Measurements from ENCODE around the gene MTTP. TPM values are rescaled to one million over a fixed set of nuclear protein-coding genes. Genes with fewer than 3 reads are reported as not detected.

MTTP gene
- total and polyA plus RNA-seq, 2 experiments from 2014 or later, result 0.08 to 0.14 TPM

DNA sequence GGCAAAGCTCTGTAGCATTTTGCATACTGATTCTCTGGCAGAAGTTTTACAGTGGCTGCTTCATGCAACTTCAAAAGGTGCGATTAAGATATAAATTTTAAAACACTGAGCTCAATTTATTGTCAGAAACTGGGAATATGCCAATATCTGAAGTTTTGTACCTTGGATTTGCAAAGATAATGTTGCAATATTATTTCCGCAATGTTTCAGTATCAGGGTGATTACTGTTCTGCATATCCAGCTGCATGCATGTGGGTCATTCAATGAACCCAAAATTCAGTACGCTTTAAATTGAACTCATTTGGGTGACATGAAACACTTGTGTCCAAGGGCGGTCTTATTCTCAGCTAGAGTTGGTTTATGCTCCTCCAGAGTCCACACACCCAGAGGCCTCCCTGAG, 37.0 kb upstream of the MTTP start (continued):
- TF ChIP-seq, protein P1, sequence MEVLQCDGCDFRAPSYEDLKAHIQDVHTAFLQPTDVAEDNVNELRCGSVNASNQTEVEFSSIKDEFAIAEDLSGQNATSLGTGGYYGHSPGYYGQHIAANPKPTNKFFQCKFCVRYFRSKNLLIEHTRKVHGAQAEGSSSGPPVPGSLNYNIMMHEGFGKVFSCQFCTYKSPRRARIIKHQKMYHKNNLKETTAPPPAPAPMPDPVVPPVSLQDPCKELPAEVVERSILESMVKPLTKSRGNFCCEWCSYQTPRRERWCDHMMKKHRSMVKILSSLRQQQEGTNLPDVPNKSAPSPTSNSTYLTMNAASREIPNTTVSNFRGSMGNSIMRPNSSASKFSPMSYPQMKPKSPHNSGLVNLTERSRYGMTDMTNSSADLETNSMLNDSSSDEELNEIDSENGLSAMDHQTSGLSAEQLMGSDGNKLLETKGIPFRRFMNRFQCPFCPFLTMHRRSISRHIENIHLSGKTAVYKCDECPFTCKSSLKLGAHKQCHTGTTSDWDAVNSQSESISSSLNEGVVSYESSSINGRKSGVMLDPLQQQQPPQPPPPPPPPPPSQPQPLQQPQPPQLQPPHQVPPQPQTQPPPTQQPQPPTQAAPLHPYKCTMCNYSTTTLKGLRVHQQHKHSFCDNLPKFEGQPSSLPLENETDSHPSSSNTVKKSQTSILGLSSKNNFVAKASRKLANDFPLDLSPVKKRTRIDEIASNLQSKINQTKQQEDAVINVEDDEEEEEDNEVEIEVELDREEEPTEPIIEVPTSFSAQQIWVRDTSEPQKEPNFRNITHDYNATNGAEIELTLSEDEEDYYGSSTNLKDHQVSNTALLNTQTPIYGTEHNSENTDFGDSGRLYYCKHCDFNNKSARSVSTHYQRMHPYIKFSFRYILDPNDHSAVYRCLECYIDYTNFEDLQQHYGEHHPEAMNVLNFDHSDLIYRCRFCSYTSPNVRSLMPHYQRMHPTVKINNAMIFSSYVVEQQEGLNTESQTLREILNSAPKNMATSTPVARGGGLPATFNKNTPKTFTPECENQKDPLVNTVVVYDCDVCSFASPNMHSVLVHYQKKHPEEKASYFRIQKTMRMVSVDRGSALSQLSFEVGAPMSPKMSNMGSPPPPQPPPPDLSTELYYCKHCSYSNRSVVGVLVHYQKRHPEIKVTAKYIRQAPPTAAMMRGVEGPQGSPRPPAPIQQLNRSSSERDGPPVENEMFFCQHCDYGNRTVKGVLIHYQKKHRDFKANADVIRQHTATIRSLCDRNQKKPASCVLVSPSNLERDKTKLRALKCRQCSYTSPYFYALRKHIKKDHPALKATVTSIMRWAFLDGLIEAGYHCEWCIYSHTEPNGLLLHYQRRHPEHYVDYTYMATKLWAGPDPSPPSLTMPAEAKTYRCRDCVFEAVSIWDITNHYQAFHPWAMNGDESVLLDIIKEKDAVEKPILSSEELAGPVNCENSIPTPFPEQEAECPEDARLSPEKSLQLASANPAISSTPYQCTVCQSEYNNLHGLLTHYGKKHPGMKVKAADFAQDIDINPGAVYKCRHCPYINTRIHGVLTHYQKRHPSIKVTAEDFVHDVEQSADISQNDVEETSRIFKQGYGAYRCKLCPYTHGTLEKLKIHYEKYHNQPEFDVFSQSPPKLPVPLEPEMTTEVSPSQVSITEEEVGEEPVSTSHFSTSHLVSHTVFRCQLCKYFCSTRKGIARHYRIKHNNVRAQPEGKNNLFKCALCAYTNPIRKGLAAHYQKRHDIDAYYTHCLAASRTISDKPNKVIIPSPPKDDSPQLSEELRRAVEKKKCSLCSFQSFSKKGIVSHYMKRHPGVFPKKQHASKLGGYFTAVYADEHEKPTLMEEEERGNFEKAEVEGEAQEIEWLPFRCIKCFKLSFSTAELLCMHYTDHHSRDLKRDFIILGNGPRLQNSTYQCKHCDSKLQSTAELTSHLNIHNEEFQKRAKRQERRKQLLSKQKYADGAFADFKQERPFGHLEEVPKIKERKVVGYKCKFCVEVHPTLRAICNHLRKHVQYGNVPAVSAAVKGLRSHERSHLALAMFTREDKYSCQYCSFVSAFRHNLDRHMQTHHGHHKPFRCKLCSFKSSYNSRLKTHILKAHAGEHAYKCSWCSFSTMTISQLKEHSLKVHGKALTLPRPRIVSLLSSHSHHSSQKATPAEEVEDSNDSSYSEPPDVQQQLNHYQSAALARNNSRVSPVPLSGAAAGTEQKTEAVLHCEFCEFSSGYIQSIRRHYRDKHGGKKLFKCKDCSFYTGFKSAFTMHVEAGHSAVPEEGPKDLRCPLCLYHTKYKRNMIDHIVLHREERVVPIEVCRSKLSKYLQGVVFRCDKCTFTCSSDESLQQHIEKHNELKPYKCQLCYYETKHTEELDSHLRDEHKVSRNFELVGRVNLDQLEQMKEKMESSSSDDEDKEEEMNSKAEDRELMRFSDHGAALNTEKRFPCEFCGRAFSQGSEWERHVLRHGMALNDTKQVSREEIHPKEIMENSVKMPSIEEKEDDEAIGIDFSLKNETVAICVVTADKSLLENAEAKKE (CRISPR knock-in tag; IDR thresholded peaks at IDR 0.05), result no peak
- TF ChIP-seq NANOG (IDR thresholded peaks at IDR 0.05; ENCODE audit: borderline replicate concordance) (no peak), POLR2AphosphoS5 (IDR thresholded peaks at IDR 0.05; ENCODE audit: low read depth) (no peak), ZNF114 (CRISPR knock-in tag; IDR thresholded peaks at IDR 0.05) (no peak)
- TF ChIP-seq, protein P2, sequence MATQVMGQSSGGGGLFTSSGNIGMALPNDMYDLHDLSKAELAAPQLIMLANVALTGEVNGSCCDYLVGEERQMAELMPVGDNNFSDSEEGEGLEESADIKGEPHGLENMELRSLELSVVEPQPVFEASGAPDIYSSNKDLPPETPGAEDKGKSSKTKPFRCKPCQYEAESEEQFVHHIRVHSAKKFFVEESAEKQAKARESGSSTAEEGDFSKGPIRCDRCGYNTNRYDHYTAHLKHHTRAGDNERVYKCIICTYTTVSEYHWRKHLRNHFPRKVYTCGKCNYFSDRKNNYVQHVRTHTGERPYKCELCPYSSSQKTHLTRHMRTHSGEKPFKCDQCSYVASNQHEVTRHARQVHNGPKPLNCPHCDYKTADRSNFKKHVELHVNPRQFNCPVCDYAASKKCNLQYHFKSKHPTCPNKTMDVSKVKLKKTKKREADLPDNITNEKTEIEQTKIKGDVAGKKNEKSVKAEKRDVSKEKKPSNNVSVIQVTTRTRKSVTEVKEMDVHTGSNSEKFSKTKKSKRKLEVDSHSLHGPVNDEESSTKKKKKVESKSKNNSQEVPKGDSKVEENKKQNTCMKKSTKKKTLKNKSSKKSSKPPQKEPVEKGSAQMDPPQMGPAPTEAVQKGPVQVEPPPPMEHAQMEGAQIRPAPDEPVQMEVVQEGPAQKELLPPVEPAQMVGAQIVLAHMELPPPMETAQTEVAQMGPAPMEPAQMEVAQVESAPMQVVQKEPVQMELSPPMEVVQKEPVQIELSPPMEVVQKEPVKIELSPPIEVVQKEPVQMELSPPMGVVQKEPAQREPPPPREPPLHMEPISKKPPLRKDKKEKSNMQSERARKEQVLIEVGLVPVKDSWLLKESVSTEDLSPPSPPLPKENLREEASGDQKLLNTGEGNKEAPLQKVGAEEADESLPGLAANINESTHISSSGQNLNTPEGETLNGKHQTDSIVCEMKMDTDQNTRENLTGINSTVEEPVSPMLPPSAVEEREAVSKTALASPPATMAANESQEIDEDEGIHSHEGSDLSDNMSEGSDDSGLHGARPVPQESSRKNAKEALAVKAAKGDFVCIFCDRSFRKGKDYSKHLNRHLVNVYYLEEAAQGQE (IDR thresholded peaks at IDR 0.05; ENCODE audit: unreplicated experiment), result no peak

DNA sequence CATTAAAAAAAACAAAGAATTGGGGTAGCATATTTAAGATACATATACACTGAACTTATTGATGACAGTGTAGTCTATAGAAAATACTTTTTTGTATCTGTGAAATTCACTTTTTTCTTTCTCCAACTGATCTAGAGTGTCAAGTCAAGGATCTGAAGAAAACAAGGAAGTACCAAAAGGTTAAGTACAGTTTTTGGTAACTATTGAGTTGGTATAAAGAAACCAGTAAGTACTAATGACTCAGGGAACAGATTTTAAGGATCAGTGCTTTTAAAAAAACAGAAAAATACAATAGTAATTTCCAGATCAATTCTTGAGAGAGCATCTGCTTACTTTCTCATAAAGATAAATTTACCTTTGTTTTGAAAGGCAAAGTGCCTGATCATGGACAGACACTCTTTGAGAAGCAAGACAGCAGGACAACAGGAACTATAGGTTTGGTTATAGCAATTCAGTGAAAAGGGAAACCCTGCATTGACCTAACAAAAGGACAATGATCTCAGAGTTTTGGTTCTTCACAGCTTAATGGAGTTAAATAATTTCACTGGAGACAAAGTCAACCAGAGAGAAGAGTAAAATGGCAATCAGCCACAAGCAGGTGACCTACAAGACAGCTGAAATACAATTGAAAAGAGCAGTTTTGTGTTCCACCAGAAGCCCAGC, 34.2 kb upstream of the MTTP start:
- Mint-ChIP-seq H3K27me3 (ENCODE audit: insufficient read depth, low read depth, poor library complexity) (peaks cover 2% of the 10 kb centered on the region), H3K27ac (no peak overlapping the region), H3K4me1 (peaks cover 3% of the 10 kb centered on the region; the same call in 2 of the 3 replicates), H3K4me3 (no peak overlapping the region), H3K9me3 (no peaks in the 10 kb centered on the region), H3K36me3 (ENCODE audit: low read depth) (no peaks in the 10 kb centered on the region)
- Histone ChIP-seq H3K79me2 (replicated peaks; ENCODE audit: insufficient read depth) (no peaks in the 10 kb centered on the region), H4K20me1 (replicated peaks; ENCODE audit: insufficient read depth) (no peaks in the 10 kb centered on the region), H3K4me3 (no peak overlapping the region), H3K27me3 (ENCODE audit: insufficient read depth) (no peaks in the 10 kb centered on the region), H3K4me1 (ENCODE audit: insufficient read depth) (no peaks in the 10 kb centered on the region), H3K9me2 (ENCODE audit: insufficient read depth) (no peaks in the 10 kb centered on the region), H3K36me3 (ENCODE audit: insufficient read depth) (no peaks in the 10 kb centered on the region), H3K27ac (ENCODE audit: low read depth) (no peak overlapping the region), H3K4me2 (no peak overlapping the region), H2AFZ (no peak overlapping the region), H3F3A (replicated peaks; ENCODE audit: low read depth) (no peaks in the 10 kb centered on the region)
- DNase-seq (ENCODE audit: low spot score) (no peak), ATAC-seq (no peak)
- TF ChIP-seq NANOG (IDR thresholded peaks at IDR 0.05; ENCODE audit: borderline replicate concordance) (no peak), POLR2AphosphoS5 (IDR thresholded peaks at IDR 0.05; ENCODE audit: low read depth) (no peak), STAT1 (IDR thresholded peaks at IDR 0.05; ENCODE audit: unreplicated experiment) (no peak), EZH2 (IDR thresholded peaks at IDR 0.05; ENCODE audit: low read depth, unreplicated experiment) (no peak), JUNB (IDR thresholded peaks at IDR 0.05; ENCODE audit: unreplicated experiment) (no peak), EZH2phosphoT487 (IDR thresholded peaks at IDR 0.05; ENCODE audit: unreplicated experiment) (no peak)
- TF ChIP-seq, protein P3, sequence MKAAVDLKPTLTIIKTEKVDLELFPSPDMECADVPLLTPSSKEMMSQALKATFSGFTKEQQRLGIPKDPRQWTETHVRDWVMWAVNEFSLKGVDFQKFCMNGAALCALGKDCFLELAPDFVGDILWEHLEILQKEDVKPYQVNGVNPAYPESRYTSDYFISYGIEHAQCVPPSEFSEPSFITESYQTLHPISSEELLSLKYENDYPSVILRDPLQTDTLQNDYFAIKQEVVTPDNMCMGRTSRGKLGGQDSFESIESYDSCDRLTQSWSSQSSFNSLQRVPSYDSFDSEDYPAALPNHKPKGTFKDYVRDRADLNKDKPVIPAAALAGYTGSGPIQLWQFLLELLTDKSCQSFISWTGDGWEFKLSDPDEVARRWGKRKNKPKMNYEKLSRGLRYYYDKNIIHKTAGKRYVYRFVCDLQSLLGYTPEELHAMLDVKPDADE (IDR thresholded peaks at IDR 0.05), result no peak
- TF ChIP-seq, protein P4, sequence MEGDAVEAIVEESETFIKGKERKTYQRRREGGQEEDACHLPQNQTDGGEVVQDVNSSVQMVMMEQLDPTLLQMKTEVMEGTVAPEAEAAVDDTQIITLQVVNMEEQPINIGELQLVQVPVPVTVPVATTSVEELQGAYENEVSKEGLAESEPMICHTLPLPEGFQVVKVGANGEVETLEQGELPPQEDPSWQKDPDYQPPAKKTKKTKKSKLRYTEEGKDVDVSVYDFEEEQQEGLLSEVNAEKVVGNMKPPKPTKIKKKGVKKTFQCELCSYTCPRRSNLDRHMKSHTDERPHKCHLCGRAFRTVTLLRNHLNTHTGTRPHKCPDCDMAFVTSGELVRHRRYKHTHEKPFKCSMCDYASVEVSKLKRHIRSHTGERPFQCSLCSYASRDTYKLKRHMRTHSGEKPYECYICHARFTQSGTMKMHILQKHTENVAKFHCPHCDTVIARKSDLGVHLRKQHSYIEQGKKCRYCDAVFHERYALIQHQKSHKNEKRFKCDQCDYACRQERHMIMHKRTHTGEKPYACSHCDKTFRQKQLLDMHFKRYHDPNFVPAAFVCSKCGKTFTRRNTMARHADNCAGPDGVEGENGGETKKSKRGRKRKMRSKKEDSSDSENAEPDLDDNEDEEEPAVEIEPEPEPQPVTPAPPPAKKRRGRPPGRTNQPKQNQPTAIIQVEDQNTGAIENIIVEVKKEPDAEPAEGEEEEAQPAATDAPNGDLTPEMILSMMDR (conservative IDR thresholded peaks at IDR 0.05; ENCODE audit: low read depth in 2 of 2), result no peak
